Mucosa of rectum (tissue), 2 donors: ENCODE data around the gene GPR107.

Experiments used
- H3K27ac ChIP-seq, 2 donors: one replicate each; pipeline ENCODE4 v1.7.0; 2013; ENCODE audit warnings: inconsistent platforms in 2 of 2, low read depth in 2 of 2, low read length in 2 of 2
- H3K27me3 ChIP-seq, 2 donors: one replicate each; pipeline ENCODE4 v1.7.0; 2013; ENCODE audit warnings: low read length in 2 of 2; ENCODE audit not compliant: control insufficient read depth in 2 of 2, insufficient read depth in 2 of 2
- H3K36me3 ChIP-seq, 2 donors: one replicate each; pipeline ENCODE4 v1.7.0; 2013; ENCODE audit warnings: low read length in 2 of 2; ENCODE audit not compliant: control insufficient read depth in 2 of 2, insufficient read depth in 2 of 2
- H3K4me1 ChIP-seq, 2 donors: one replicate each; pipeline ENCODE4 v1.7.0; 2013; ENCODE audit warnings: low read length in 2 of 2, mild to moderate bottlenecking in 1 of 2; ENCODE audit not compliant: control insufficient read depth in 2 of 2, insufficient read depth in 2 of 2
- H3K4me3 ChIP-seq, 2 donors: one replicate each; pipeline ENCODE4 v1.7.0; 2013; ENCODE audit warnings: low read length in 2 of 2
- H3K9ac ChIP-seq, 2 donors: one replicate each; pipeline ENCODE4 v1.7.0; 2013; ENCODE audit warnings: low read length in 2 of 2, low read depth in 1 of 2, mild to moderate bottlenecking in 1 of 2
- H3K9me3 ChIP-seq, 2 donors: one replicate each; pipeline ENCODE4 v1.7.0; 2013; ENCODE audit warnings: low read length in 2 of 2; ENCODE audit not compliant: control insufficient read depth in 2 of 2
- donor health status: healthy.
- donor health status: Normal muscosa, but diverticular disease.

GPR107 gene

DNA sequence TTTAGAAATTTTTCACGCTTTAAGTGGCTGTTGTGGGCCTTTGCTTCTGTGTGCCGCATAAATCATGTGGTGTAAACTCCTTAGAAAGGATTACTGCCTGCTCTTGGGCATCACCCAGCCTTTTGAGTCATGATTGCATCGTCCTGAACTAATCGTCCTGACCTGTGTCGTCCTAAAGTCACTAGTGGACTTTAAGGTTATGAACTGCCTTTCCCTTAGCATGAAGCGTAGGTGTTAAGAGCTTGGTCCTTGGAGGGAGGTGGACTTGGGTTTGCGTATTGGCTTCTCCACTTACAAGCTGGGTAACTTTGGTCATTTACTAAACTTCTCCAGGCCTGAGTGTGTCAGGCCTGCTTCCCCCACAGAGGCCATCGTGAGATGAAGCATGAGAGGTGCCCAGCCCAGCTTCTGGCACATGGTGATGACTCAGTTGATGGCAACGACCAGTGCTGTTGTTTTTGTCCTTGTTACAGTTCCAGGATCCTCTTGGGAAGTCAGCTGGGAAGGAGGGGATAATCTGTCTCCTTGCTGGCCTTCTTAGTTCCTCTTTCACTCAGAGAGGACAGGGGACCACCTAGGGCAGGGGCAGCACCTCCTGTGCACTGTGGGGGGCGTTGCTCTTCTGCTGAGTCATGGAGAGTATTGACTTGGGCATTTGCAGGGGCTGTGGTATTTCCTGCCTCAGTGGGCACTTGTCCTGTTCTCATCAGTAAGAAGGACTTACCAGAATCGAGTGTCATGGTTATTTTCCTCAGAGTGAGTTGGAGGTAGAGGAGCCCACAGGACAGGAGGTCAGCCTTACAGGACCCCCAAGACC is 64.3 kb downstream of the GPR107 start:
- Histone ChIP-seq H3K27ac (peak overlapping the region in 1 of 2 donors; percentile 35), H3K9ac (no peak overlapping the region), H3K27me3 (no peaks in the 10 kb centered on the region), H3K4me1 (no peaks in the 10 kb centered on the region), H3K9me3 (no peaks in the 10 kb centered on the region), H3K36me3 (peaks cover 25 to 28% of the 10 kb centered on the region in 2 donors), H3K4me3 (no peak overlapping the region)

DNA sequence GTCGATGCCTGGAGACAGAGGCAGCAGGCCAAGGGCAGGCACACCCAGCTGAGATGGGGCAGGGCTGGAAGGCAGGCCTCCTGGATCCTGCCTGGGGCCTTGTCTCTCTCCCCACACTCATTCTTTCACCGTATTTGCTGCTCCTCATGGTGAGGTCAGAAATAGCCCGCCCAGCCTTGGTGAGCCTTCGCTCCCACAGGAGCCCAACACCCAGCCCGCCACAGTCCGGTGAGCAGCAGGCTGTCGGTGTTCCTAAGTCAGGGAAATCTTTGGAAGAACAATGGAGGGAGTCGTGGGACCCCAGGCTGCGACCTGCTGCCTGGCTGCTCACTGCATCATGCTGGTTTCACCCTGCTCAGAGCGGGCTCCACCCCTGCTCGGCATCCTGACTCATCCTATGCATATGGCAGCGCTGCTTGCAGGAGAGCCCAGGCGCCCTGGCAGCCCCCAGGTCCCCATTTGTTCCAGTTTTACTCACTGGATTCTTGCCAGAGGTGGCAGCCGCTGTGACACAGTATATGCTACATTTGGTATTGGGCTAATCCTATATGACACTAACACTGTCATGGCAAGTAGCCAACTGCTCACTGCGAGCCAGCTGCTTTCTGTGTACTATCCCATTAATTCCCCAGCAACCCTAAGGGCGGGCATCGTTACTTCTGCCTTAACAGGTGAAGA is 65.3 kb downstream of the GPR107 start:
- peak overlapping the region in 1 of 2 donors; percentile 35 for H3K27ac ChIP-seq
- no peak overlapping the region for H3K9ac ChIP-seq
- no peaks in the 10 kb centered on the region for H3K4me1 ChIP-seq
- H3K36me3 ChIP-seq: peaks cover 25 to 30% of the 10 kb centered on the region in 2 donors
- H3K9me3 ChIP-seq: no peaks in the 10 kb centered on the region
- no peak overlapping the region for H3K4me3 ChIP-seq
- no peaks in the 10 kb centered on the region for H3K27me3 ChIP-seq

DNA sequence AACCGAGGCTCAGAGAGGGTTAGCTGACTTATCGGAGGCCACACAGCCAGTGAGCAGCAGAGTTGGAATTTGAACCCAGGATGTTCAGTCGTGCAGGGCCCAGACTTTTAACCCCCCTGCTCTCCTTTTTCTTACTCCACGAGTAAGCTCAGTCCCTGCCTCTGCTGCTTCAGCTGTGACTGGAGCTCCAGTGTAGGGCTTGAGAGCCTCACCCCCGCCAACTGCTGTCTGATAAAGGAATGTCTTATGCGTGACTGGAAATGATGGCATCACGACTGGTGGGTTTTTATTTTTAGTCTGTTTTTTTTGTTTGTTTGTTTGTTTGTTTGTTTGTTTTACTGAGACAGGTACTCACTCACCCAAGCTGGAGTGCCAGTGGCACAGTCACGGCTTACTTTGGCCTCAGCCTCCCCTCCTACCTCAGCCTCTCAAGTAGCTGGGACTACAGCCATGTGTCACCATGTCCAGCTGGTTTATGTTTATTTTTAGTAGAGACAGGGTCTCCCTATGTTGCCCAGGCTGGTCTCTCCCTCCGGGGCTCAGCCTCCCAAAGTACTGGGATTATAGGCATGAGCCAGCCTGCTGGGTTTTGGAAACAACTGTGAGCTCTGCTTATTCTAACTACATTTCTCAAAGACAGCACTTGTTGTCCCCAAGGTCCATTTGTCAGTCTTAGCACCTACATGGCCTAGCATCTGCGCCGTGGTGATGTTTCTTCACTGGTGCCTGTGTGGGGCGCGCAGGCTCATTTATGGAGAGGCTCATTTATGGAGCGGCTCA is 66.0 kb downstream of the GPR107 start:
- peaks cover 30 to 32% of the 10 kb centered on the region in 2 donors for H3K36me3 ChIP-seq
- H3K27me3 ChIP-seq: no peaks in the 10 kb centered on the region
- no peaks in the 10 kb centered on the region for H3K9me3 ChIP-seq
- H3K4me1 ChIP-seq: no peaks in the 10 kb centered on the region
- H3K9ac ChIP-seq: no peak overlapping the region
- no peak overlapping the region for H3K27ac ChIP-seq
- no peak overlapping the region for H3K4me3 ChIP-seq

DNA sequence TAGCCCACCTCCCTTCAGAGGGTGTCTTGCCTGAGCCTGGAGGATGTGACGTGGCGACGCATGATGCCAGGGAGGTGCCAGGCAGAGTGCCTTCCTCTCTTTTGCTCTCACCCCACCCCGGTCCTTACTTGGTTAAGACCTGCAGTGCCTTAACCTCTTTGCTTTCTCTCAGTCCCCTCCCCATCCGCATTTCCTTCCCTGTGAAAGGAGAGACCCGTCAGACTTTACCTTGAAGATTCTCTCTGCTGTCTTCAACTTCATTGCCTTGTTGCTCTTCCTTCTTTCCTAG is 66.5 kb downstream of the GPR107 start:
- Histone ChIP-seq H3K36me3 (peaks cover 32% of the 10 kb centered on the region in 2 donors), H3K4me3 (no peak overlapping the region), H3K27me3 (no peaks in the 10 kb centered on the region), H3K9ac (no peak overlapping the region), H3K9me3 (no peaks in the 10 kb centered on the region), H3K27ac (no peak overlapping the region), H3K4me1 (no peaks in the 10 kb centered on the region)

DNA sequence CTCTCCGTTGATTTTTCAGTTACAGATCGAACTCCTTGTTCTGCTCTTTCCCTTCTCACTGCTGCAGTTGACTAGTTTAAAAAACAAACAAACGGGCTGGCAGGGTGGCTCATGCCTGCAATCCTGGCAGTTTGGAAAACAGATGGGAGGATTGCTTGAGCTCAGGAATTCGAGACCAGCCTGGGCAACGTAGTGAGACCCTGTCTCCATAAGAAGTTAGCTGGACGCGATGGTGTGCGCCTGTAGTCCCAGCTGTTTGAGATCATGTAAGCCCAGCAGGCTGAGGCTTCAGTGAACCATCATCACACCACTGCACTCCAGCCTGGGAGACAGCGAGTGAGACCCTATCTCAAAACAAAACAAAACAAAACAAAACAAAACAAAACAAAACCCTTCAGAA is 67.1 kb downstream of the GPR107 start:
- Histone ChIP-seq H3K9me3 (no peaks in the 10 kb centered on the region), H3K9ac (no peak overlapping the region), H3K27me3 (no peaks in the 10 kb centered on the region), H3K27ac (no peak overlapping the region), H3K4me3 (no peak overlapping the region), H3K4me1 (no peaks in the 10 kb centered on the region), H3K36me3 (peaks cover 32% of the 10 kb centered on the region in 2 donors)

DNA sequence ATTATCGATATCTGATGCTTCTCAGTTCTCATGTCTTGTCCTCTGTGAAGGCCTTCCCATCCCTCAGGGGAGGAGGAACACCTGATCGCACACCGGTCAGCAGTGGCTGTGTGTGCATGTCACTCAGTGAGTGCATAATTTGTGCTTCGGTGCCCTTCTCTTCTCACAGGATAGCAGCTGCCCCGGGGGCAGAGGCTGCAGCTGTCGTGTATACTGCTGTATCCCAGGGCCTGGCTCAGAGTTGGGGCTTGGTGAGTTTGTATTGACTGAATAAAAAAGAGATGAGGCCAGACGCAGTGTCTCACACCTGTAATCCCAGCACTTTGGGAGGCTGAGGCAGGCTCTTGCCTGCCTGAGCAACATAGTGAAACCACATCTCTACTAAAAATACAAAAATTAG is 68.8 kb downstream of the GPR107 start:
- Histone ChIP-seq H3K4me1 (no peaks in the 10 kb centered on the region), H3K27ac (no peak overlapping the region), H3K9ac (no peak overlapping the region), H3K9me3 (no peaks in the 10 kb centered on the region), H3K27me3 (no peaks in the 10 kb centered on the region), H3K4me3 (no peak overlapping the region), H3K36me3 (peaks cover 32 to 34% of the 10 kb centered on the region in 2 donors)

DNA sequence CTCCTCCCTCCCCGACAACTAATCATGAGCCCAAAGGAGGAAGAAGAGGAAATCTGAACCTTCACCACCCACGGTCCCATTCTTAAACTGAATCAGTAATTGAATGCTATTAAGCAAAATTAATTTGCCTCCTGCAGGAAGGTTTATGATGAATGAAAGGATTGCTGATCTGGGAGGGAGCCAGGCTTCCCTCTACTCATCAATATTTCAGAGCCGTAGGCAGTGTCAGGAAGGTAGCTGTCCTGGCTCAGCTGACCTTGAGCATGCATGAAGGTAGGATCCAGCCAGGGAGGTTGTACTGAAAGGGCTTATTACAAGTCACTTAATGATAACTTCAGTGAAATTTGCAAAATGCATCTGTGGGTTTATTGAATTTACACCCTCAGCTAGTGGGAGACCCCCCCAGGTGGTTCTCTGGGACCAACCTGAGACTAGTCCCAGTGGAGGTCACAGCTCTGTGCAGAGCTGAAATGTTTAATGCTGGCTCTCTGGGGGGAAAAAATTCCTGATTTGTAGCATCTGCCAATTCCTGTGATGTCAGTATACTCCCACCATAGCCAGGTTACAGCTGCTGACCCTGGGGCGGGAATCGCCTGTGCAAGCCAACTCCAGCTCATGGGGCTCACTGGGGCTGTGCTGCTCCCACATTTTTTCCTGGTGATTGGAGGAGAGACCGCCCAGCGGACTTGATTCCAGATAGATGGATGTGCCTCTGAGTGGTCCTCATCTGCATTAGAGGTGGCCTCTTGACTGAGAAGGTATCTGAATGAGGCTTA is 70.6 kb downstream of the GPR107 start:
- Histone ChIP-seq H3K36me3 (peaks cover 31 to 35% of the 10 kb centered on the region in 2 donors), H3K9ac (no peak overlapping the region), H3K4me1 (peaks cover 0 to 2% of the 10 kb centered on the region in 2 donors), H3K9me3 (no peaks in the 10 kb centered on the region), H3K4me3 (no peak overlapping the region), H3K27ac (no peak overlapping the region), H3K27me3 (no peaks in the 10 kb centered on the region)

DNA sequence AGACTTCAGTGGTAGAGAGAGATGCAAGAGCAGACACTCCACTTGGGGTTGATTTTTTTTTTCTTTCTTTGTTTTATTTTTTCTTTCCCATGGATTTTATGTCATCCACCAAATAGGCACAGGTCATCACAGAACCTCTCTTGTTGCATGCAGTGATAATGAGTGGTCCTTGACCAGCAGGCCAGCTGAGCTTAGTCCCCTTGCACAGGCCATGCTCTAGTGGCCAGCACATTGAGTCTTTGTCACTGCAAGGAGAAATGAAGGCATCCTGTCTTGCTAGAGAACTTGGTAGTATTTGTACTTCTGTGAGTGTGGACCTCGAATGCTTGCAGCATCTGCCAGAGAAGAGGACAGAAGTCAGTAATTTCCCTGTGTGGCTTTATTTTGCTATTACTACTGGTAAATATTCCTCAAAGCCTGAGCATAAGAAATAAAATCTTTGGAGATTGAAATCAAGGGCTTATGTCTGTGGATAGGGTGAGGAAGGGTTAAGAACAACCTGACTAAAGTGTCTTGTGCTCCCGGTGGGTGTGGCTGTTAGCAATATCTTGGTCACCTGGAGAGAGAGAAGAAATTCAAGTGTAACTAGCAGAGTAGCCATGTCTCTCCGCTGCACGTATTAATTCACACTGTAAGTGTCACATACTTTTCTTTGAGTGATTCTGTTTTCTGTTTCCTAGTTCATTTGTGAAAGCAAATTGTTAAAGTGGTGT is 73.2 kb downstream of the GPR107 start:
- peaks cover 35 to 37% of the 10 kb centered on the region in 2 donors for H3K36me3 ChIP-seq
- no peaks in the 10 kb centered on the region for H3K27me3 ChIP-seq
- H3K4me1 ChIP-seq: peaks cover 0 to 2% of the 10 kb centered on the region in 2 donors

DNA sequence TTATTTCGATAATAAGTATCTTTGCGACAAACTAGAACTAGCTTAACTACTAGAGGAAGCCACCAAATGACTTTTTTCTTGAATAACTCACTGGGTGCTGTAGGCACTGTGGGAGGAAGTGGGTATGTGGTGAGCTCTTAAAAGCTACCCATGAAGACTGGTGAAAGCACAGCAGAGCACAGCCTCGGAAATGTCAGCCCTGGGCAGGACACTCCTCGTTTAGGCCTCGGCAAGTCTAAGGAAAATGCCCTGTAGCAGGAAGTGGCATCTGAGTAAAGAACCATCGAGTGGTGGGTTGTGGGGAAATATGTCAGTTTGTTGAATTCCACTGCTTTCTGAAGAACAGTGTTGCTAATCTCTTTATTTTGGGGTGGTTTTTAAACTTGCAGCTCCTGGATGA is 74.5 kb downstream of the GPR107 start:
- H3K27me3 ChIP-seq: no peaks in the 10 kb centered on the region
- H3K27ac ChIP-seq: peak overlapping the region; percentile 36 to 67
- no peaks in the 10 kb centered on the region for H3K9me3 ChIP-seq
- peak overlapping the region in 1 of 2 donors; percentile 29 for H3K4me3 ChIP-seq
- H3K9ac ChIP-seq: peak overlapping the region in 1 of 2 donors; percentile 34
- H3K36me3 ChIP-seq: peaks cover 31 to 33% of the 10 kb centered on the region in 2 donors
- H3K4me1 ChIP-seq: peaks cover 0 to 2% of the 10 kb centered on the region in 2 donors

More for the DNA sequence above, 73.2 kb downstream of the GPR107 start:
- Histone ChIP-seq H3K9ac (peak overlapping the region in 1 of 2 donors; percentile 14), H3K9me3 (no peaks in the 10 kb centered on the region), H3K27ac (no peak overlapping the region), H3K4me3 (no peak overlapping the region)
